GM18858 (cell line): ENCODE data around the gene PRR5L.

Source experiments
- ATAC-seq: cut with Tn5 transposase; IDR thresholded peaks from one replicate; pipeline ENCODE4 v1.9.1; 2021; ENCODE audit not compliant: unreplicated experiment

PRR5L gene

GRCh38 chr11:36295926-36296325 lies at the start of gene PRR5L:
Gene PRR5L, plus strand, starts transcription at chr11:36296288. Its CDS starts 104,834 bp downstream, at chr11:36401122.
- ATAC-seq, result no peak

GRCh38 chr11:36247493-36247892 lies 48.6 kb upstream of the PRR5L start:
- no peak for ATAC-seq

GRCh38 chr11:36248436-36248835 lies 47.7 kb upstream of the PRR5L start:
- no peak for ATAC-seq

- ATAC-seq, result no peak
Observed at GRCh38 chr11:36249246-36249645, 46.8 kb upstream of the PRR5L start.

- ATAC-seq, result no peak
Observed at GRCh38 chr11:36251823-36252222, 44.3 kb upstream of the PRR5L start.

GRCh38 chr11:36253238-36253637 lies 42.9 kb upstream of the PRR5L start:
- ATAC-seq, result no peak

- no peak for ATAC-seq
Observed at GRCh38 chr11:36254713-36255112, 41.4 kb upstream of the PRR5L start.

- ATAC-seq, result no peak
Observed at GRCh38 chr11:36257351-36257750, 38.7 kb upstream of the PRR5L start.

GRCh38 chr11:36258730-36259360 lies 37.2 kb upstream of the PRR5L start:
- no peak for ATAC-seq

- ATAC-seq, result no peak
Observed at GRCh38 chr11:36261094-36261493, 35.0 kb upstream of the PRR5L start.

- ATAC-seq, result no peak
Observed at GRCh38 chr11:36264011-36264972, 31.8 kb upstream of the PRR5L start.

- no peak for ATAC-seq
Observed at GRCh38 chr11:36264973-36265344, 31.1 kb upstream of the PRR5L start.

GRCh38 chr11:36265793-36266628 lies 30.1 kb upstream of the PRR5L start:
- ATAC-seq, result peak; percentile 49

- no peak for ATAC-seq
Observed at GRCh38 chr11:36266767-36267166, 29.3 kb upstream of the PRR5L start.

GRCh38 chr11:36268337-36268985 lies 27.6 kb upstream of the PRR5L start:
- no peak for ATAC-seq

- ATAC-seq, result no peak
Observed at GRCh38 chr11:36270701-36271100, 25.4 kb upstream of the PRR5L start.

GRCh38 chr11:36271794-36272407 lies 24.2 kb upstream of the PRR5L start:
- no peak for ATAC-seq

GRCh38 chr11:36273110-36273509 lies 23.0 kb upstream of the PRR5L start:
- no peak for ATAC-seq

GRCh38 chr11:36274414-36274813 lies 21.7 kb upstream of the PRR5L start:
- no peak for ATAC-seq

- ATAC-seq, result no peak
Observed at GRCh38 chr11:36278531-36279282, 17.4 kb upstream of the PRR5L start.
